Fibroblast of skin of left biceps (primary cell): ENCODE data around the gene BCAR3.
"Not testable (repeated sequence)": the region's sequence is repeated elsewhere in the genome, so short reads cannot be mapped to it uniquely, and the experiment has no call there.

Source experiments
- DNase-seq, 2 experiments: peaks; one replicate each; pipeline ENCODE4 v3.0.0-alpha.2; 2013; ENCODE audit warnings: low read depth in 2 of 2

Gene BCAR3

DNA sequence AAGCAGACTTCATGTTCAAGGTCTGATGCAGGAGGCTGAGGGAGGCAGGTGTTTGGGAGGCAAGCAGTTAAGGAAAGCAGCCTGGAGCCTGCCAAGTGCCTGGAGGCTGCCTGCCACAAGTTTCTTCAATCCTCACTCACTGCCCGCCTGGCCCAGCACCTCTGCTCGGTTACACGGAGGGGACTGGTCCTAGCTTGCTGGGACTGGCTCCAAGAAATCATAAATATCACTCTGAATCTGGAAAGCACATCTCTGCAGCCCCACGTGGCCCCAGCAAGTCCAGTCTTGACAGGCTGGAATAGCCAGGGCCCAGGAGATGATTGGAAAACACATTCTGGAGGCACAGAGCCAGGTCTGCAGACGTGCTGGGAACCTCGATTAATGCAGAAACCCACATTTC lies 83.9 kb downstream of the BCAR3 start:
- DNase-seq, result no peak

DNA sequence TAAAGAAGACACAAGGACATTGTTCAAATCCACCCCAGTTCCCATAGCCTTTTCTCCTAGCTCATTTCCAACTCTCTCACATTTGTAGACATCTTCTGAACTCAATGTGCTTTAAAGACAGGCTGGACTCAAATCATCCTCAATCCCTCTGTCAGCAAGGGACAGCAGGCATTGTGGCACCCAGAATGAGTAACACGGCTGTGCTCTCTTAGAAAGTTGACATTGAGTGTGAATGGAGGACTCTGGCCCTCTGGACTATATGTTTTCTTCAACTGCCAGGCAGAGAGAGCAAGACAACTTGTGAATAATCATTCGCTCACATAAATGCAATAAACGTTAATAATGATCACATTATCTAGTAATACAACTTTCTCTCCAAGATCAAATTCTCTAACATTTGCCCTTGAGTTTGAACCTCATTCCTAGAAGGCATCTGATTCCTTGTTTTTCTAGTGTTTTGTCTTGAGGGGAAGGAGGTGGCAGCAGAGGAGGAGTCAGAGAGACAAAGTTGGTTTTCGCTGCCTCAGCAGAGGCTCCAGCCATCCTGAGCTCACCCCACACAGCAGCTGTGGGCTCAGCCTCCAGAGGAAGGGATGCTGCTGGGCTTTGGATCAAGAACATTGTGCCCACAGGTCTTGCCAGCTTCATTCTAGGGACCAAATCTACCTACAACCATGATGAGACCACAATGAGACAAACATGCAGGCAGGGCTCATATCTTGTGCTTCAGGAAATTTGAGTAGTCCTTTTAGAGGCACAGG lies 85.1 kb downstream of the BCAR3 start:
- DNase-seq, result no peak

DNA sequence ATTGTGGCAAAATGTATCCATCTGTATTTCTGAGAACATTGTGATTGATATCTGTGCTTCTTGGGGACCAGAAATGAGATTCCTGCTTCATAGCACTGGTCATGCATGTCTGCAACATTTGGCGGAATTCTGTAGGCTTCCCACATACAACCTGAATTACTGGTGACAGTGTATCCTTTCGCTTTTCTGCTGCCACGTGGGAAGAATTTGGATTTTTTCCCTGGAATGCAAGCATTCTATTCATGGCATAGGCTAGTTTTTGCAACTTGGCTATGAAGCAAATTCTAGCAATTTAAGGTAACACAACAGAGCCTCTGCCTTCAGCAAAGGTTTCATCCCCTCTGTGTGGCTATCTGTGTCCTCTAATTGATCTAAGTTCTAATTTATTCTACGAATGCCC lies 85.9 kb downstream of the BCAR3 start:
- DNase-seq, result no peak

DNA sequence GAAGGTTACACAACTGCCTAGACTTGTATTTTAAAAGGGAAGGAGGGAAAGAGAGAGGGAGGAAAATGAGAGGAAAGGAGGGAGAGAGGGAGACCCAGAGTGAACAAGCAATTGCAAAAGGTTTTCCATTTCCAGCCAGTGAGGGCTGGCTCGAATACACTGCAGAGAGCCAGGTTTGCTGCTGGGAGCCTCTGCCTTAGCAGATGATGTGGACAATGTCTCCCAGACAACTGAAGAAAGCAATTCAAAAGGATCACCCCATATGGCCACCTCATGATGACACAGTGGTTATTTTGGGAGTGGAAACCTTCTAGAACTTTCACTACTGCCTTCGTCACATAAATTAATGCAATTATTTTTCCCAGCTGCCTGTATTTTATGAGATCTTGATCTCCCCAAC lies 86.4 kb downstream of the BCAR3 start:
- no peak for DNase-seq

DNA sequence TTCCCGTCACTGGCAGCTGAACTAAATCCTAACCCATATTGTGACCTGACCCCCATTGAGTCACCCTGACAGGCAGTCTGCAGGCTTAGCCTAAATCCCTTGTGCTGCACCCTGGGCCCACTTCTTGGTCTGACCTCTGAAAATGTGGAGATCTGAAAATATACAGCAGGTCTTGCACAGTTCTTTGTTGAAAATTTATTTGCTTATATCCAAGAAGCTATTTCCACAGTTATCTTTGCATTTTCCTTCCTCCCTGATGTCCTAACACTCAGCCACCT lies 87.1 kb downstream of the BCAR3 start:
- no peak for DNase-seq

DNA sequence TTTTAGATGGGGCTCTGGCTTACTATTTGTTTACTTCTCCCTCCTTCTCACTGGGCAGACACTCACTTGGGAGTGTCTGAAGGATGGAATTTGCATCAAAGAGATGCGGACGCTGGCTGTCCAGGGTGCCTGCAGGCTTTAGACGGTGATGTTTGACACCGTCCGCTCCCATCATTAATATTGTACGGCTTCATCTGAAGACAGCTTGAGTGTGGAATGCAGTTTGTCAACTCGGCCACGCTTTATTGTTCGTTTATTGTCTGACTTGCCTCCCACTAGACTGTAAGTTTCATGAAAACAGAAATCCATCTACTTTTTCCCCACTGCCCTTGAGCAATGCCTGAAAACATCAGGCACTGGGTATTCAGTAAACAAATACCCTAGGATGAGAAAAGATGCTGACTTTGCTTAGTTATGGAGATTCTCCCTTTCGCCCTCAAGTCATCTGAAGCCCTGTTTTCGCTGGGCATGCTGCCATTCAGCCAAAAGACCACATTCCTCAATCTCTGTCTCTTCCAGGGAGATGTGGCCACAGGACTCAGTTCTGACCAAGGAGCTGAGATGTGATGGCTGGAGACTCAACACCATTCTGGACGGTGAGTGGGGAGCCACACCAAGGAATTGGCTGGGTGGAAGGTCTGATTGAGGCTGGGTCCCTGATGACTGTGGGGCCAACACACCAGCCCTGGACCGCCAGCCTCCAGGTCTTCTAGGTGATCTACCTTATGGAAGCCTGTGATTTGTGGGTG lies 87.6 kb downstream of the BCAR3 start:
- no peak for DNase-seq

DNA sequence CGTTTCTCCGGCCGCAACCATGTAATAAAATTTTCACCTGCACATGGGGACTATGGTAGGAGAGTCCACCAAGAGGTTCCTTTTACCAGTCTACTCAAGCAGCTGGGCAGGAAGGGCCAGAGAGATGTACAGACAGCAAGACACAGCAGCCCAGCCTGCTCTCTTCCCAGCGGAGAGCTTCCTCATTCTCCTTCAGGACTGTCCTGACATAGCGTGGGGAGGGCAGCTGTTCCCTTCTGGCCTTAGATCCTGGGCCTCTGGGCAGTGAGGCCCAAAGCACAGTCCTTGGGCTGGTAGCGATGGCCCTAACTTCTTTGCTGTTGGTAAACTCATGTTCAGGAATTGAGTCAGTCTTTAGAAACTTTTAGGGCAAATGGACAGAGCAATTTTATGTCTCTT lies 89.1 kb downstream of the BCAR3 start:
- no peak for DNase-seq

DNA sequence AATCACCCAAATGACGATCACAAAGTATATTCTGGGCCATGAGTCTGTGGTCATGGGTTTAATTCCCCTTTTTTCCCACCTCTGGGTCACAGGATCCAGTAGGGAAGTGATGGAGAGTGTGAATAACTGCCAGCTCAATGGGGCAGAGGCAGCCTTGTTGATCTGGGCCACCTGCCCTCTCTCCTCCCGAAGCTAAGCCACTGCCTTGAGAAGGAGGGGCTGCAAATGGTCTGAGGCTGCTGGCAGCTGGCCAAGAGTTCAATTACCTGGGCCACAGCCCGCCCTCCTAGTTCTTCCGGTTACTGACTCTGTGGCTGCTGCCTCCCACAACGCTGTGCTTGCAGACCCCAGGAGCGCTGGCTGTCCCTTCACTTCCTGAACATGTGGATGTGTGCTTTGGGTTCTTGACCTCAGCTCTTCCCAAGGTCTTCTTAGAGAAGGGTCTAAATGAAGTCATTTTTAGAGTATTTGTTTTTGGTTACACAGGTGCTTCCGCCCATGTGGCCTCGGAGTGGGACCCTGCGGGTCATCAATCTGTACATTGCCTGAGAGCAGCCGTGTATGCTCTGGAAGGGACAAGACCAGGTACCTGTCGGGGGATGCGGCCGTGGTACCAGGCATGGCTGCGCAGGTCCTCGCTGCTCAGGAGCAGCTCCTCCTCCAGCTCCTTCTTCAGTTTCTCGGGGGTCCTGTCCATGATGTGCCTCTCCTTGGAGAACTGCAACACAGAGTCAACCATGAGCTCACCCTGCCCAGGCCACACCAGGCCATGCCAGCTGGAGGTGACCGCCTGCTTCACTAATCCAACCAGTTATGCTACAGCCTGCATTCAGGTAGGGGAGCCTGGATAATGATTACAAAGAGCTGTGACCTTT lies 89.7 kb downstream of the BCAR3 start:
- DNase-seq, result no peak

DNA sequence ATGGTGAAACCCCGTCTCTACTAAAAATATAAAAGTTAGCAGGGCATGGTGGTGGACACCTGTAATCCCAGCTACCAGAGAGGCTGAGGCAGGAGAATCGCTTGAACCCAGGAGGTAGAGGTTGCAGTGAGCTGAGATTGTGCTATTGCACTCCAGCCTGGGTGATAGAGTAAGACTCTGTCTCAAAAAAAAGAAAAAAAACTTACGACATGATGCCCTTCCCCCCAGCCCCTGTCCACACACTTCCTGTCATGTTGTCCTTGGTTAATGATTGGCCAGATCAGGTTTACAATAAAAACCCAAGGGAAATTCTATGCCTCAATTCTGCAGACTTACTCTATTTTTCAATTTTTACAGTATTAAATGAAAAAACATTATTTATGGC lies 90.4 kb downstream of the BCAR3 start:
- not testable (repeated sequence) for DNase-seq

DNA sequence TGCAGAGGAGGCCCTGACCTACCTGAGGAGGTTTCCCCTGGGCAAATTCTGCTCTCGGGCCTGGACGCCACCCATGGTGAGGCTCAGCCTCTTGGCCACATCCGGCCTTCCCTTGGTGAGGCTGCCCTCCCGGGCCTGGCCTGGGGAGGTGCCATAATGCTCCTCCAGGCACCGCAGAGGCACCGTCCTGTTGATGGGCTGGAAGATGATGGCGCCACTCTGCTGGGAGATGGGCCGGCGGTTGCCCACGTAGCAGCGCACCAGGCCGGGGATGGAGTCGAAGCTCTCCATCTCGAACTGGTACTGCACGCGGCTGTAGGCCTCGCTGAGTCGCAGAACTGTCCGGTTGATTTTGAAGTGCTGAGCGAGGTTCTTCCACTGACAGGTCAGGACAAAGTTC lies 92.7 kb downstream of the BCAR3 start:
- DNase-seq, result no peak

DNA sequence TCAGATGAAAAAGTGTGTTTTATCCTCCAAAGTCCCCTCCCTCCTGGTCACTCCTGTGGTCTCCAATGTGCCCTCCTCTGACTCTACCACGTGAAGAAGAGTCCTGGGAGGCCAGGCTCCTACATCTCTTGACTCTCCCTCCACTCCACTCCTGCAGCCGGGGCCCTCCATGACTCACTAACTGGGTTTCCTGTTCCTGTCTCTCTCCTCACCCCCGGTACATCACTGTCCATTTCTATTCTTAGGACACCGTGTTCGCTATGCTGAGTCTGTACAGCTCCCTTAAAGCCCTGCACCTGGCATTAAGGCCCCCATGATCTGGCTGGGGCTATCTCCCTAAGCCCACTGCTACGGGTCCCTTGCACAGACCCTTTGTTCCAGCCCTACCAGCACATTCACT lies 93.4 kb downstream of the BCAR3 start:
- DNase-seq, result no peak

DNA sequence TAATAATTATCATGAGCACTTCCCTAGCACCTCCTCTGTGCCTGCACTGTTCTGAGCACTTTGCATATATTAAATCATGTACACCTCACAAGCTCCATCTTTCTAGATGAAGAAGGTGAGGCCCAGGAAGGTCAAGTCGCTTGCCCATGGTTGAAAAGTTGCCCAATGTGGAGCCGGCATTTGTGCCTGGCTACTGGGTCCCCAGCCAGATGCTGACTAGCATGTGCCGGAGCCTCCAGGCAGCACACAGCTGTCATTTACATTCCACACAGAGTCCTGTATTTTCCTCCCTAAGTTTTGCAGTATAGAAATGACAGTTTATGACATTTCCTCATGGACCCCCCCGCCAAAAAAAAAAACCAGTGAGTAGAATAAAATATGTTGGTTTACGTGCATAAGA lies 94.3 kb downstream of the BCAR3 start:
- no peak for DNase-seq

DNA sequence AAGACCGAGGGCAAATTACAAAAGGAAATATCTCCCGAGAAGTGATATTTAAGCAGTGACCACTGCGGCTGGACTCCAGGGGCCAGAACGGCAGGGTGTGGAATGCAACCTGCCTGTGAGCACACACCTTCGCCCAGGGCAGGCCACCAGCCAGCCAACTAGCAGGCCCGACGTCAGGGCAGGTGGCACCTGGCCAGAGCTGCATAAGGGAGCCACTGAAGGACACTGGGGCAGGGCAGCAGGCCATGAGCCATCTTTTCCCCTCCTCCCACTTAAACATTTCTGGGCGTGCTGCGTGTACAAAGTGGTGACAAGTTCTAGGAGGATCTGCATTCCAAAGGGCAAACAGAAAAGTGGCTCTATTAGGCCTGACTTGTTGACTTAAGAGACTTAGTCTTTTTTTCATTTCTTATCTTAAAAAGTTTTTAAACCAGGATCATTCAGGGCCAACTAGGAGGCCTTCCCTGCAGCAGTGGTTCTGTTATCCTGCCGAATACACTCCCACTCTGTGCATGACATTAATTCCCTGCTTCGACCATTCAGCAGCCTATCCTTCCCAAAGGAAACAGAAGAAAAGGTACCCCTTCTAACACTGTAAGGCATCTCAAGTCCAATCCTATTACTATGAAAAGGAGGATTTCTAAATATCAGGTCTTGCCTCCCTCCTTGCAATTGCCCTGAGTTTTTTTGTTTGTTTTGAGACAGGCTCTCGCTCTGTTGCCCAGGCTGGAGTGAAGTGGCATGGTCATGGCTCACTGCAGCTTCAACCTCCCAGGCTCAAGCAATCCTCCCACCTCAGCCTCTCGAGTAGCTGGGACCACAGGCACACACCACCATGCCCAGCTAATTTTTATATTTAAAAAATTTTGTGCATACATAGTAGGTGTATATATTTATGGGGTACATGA lies 96.3 kb downstream of the BCAR3 start:
- DNase-seq, result no peak

DNA sequence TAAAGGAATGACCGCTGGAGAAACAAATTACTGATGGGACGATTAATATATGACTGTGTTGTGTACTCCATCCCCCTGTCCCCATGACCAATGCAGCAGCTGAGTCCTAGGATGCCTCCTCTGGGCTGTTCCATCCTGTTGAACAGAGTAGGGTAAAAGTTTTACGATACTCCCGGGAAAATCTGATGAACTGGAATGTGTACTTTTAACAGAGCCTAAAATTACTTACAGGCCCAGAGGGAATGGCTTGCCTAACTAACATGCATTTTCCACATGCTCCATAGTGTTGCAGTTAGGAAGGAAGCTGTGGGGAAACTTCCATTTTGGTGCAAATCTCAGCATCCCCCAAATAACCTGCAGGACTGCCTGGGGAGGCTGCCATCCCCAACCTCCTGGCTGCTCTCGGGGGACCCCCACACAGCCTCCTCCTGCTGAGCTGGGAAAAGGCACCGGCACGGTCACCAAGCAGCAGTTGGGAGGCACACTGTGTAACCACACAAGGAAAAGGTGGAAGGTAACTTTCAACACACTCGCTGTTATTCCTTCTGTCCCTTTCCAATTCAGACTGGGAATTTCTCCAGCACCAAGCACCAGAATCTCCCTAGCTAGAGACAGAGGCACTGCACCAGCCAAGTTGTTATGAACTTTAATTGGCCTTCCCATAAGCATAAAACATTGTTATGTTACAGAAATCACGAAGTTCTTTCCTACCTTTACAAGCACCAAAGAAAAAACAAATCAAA lies 97.2 kb downstream of the BCAR3 start:
- DNase-seq, result no peak

DNA sequence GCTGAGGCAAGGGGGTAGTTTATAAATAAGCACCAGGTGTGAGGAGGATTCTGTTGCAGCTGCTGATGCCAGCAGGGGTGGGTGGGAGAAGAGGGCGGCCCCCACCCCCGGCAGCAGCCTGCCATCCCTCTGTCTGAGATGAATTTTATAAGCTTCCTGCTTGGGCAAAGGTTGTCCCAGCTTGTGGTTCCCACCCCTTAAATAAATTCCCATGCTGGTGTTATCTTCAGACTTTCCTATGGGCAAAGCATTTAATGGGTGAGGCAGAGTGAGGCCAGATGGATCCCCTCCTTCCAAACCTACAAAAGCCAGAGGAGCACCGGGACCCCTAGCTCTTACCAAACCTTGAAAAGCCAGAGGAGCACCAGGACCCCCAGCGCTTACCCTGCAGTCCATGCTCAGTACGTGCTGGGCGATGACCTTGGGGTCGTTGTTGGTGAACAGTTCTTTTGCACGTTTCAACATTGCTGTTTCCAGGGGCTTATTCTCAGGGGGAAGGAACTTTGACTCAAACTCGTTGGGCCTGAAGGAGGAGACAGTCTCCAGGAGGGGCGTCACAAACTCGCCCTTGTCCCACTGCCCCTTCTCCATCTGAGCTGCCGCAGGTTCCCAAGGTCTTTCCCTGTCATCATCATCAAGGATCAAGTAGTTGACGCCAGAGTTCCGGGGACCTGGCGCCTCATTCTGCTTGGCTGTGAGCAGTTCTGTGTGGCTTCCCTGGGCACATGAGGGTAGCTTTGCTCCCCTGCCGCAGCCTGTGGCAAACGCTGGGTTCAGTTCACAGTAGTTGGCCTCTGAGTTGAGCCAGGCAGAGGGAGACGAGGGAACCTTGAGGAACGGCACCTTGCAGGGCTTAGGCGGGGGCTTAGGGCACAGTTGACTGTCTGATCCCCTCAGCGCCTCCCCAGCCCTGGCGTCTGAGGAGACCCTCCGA lies 99.5 kb downstream of the BCAR3 start:
- DNase-seq, result no peak

DNA sequence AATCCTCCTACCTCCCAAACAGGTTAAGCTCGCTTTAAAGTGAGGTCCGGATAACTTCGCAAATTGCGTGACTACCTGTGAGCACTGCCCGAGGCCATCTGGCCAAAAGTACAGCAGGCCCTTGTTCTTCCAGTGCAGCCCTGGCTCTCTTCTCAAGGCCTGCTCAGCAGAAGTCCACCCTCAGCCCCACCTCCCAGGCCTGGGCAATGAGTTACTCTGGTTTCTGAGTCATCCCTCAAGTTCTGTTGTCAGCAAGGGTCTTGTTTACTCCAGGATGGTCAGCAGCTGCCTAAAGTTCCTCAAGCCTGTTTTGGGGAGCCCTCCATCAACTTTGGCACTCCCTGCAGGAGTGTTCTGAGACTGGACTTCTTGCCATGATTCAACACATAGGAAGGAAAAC lies 101.7 kb downstream of the BCAR3 start:
- DNase-seq, result no peak

DNA sequence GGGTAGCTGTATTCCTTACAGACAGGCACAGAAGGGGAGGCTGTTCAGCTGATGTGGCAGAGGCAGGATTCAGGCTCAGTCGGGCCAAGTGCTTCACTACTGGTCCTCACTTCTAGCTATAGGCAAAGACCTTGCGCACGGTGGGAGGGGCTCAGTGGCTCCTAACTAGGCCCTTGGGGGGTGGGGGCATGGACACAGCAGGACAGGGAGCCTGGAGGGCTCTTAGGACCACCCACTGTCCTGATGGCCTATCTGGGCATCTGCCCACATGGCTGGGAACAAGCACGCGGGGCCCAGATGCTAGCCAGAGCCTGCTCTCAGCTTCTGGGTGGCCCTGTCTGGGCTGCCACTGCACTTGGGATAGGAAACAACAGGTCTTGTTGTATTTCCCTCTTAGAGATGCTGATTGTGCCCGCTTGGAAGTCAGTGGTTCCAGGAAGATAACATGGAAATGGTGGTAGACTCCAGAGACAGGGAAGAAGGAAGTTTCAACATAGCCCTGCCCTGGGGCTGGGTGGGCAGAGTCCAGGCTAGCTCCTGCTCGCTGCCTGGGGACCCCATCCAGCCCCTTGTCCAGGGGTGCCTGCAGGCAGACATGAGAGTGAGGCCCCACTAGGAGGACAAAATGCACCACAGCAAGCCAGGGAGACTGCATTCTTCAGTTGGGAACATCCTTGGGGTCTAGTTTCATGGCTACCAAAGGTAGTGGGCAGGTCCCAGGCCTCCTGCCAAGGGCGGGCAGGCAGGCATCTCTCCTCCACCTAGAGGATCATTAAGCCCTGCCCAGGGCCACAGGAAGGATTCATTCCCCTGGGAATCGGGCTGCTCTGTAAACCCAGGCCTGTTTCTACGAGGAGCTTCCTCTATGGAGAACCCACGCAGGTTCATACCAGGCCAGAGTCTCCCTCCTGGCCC lies 102.5 kb downstream of the BCAR3 start:
- no peak for DNase-seq

DNA sequence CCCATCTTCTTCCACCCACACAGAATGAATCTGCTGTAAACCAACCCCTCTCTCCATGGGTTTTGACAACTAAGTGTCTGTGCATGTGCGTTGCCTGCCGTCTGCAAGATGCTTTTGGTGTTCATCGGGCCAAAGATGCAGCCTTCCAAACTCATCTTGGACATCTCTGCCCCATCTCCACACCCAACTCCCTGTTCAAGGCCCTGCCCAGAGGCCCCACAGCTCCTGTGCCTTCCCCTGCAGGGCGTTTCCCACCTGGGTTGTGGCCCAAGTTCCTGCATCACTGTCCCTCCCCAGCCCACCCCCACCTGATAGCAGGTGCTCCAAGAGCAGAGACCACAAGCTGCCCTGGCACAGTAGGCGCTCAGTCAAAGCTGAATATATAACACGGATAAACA lies 103.2 kb downstream of the BCAR3 start:
- DNase-seq, result no peak
